NCI-H1694 treated with DMSO at 0.1 percent for 48 hours (cell line): ENCODE data around the gene ARHGEF28.

Experiments used
- DNase-seq: peaks from one replicate; lab custom pipeline; 2025; lab: John Stamatoyannopoulos, UW

ARHGEF28 gene

DNA sequence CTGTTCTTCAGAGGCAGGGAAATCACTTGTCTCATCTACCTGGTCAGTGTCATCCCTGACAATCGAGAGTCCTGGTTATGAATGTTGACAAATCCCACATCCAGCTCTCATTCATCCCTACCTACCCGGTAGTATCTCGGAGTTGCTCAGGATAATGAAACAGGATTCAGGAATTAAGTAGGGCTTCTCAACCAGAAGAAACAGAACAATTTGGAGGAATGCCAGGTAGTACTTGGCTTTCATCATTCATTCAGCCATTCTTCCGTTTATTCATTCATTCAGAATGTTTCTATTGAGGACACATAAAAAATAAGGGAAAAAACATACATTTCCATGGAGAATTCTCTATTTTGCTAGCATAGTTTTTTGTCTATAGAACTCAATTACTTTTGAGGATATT lies 195.0 kb downstream of the ARHGEF28 start:
- DNase-seq = no peak

DNA sequence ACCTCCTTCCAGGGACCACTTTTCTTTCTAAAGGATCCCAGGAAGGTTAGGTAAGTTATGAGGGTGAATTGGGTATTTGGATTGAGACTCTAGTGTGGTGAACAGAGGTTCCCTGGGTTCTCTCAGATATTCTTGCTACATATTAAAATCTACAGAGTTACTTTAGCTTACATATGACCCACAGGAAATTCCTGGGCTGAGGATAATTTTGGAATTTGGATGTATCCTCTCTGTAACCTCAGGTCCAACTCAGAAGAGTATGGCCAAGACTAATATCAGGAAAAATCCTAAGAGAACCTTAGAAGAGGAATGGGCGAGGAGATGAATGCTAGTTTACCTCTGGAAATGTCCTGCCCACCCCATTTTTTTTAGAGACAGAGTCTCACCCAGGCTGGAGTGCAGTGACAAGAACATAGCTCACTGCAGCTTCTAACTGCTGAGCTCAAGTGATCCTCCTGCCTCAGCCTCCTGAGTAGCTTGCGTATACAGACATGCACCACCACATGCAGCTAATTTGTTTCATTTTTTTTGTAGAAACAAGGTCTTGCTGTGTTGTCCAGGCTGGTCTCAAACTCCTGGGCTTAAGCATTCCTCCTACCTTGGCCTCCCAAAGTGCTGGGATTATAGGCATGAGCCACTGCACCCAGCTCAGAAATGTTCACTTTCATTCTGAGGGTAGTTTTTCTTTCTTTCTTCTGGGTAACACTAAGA lies 196.4 kb downstream of the ARHGEF28 start:
- no peak for DNase-seq

DNA sequence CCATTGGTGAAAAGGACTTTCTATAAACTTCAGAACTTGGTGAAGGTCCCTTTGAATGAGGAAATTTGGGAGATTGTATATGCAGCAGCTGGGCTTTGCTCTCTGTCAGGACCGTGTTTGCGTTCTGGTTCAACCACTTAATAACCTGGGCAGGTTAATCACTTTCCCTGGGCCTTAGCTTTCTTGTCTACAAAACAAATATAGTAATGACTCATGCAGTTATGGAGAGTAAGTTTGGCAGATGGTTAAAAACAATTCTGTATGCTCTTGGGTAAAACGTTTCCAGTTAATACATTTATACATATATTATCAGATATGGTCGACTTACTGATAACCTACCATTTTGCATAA lies 197.0 kb downstream of the ARHGEF28 start:
- no peak for DNase-seq

DNA sequence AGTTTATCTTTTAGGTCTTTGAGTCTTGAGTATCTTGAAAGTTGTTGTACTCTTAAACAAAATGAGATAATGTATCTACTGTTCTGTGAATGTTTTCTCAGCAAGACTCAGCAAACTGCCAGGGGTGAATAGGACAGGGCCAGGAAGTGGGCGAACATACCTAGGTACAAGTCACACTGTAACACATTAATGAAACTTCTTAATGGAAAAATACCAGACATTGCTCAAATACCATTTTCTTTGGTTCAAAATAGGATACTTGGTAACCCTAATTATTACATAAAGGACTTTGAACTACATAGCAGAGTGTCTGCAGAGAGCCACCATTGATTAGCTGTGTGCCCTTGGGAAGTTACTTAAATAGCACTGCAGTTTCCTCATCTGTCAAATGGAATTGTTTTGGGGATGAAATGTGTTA lies 197.5 kb downstream of the ARHGEF28 start:
- no peak for DNase-seq

DNA sequence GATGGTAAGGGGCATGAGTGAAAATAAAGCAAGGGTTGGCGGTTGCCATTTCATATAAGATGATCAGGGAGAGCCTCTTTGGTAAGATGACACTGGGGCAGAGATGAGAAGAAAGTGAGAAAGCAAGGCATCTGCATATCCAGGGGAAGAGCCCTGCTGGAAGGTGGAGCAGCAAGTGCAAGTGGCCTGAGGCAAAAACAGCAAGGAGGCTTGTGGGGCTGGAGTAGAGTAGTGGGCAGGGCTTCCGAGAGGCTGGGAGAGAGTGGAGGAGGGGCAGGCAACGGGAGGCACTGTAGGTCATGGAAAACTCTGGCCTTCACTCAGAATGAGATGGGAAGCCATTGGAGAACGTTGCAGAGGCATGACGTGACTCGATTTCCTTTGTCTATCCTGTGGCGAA lies 199.2 kb downstream of the ARHGEF28 start:
- DNase-seq = no peak

DNA sequence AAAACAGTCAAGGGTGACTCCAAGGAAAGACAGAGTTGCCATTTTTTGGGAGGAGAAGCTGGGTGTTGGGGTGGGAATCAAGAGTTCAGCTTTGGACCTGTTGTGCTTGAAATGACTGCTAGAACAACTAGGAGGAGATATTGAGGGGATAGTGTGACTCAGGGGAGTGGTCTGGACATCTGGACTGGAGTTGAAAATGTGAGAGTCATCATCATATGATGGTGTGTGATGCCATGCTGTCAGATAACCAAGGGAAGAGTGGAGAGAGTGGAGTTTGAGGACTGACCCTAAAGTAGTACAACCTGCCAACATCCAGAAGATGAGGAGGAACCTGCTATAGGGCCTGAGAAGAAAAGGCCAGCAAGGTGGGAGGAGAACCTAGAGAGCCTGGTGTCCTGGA lies 199.7 kb downstream of the ARHGEF28 start:
- no peak for DNase-seq

DNA sequence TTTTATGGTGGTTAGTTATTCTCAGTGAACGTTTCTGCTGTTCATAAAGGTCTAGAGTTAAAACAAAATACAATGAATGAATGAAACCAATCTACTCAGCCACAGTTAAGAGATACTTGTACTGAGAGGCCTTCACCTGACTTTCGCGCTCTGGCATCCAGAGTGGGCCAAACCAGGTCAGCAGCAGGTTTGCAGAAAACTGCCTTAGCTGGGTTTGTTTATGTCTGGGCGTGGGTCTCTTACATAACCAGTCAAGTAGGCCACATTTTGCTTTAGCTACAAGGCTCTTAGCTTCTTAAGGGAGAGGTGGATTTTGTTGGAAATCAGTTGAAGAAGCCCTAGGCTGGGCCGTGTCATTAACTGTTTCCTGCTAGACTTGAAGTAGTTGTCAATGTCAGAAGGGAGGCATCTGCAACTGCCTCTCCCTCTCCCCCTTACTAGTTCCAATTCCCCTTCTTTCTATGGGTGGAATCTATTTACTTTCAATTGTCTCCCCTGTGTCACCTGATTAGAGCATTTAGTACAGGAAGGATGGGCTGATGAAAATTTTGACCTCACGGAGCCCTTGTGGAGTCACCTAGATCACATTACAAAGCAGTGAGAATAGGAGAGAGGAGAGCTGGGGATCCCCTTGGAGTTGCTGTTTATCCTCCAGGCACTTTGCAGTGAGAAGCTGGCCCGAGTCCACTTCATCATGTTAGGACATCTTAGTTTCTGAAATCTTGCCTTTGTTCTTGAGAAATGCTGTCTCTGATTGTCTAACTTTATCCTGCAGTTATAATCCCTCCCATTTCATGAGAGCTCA lies 200.5 kb downstream of the ARHGEF28 start:
- DNase-seq = no peak

DNA sequence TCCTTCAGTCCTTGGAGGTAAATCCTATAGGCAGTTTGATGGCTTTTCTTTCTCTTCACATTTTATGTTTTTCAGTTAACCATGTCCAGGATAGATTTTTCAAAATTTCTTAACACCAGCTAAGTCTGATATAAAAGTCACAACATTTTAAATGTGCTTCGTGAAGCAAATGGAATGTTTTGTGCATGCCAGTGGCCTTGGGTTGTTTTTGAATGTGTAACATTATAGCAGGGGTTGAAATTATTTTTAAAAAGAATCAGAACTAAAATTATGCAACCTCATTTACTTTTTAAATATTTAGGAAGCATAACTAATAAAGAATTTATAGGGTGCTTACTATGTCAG lies 201.1 kb downstream of the ARHGEF28 start:
- no peak for DNase-seq

DNA sequence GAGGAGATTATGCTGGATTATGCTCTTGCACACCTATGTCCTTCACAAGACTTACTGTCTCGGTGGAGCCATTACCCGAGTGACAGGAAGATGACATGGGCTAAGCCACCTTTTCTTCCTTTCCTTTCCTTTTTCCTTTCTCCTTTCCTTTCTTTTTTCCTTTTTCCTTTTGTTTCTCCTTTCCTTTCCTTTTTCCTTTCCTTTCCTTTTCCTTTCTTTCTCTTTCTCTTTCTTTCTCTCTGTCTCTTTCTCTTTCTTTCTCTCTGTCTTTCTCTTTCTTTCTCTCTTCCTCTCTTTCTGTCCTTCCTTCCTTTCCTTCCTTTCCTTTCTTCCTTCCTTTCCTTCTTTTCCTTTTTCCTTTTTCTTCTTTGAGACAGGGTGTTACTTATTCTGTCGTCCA lies 202.5 kb downstream of the ARHGEF28 start:
- DNase-seq = no peak

DNA sequence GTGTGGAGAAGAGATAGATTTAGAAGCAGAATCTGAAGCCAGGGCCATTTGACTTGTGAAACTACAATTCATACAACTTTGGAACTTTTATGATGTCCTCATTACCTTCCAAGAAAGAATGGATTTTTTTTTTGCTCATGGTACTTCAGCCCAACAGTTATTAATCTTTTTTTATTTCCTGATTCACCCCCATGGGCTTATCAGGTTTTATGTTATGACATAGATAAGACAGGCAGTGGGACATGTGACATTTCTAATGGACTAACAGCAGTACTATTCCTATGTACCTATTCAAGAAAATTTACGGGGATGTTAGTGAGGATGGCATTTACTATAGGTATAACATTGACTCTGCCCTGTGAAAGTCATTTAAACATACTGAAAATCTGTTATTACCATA lies 204.7 kb downstream of the ARHGEF28 start:
- DNase-seq = no peak

DNA sequence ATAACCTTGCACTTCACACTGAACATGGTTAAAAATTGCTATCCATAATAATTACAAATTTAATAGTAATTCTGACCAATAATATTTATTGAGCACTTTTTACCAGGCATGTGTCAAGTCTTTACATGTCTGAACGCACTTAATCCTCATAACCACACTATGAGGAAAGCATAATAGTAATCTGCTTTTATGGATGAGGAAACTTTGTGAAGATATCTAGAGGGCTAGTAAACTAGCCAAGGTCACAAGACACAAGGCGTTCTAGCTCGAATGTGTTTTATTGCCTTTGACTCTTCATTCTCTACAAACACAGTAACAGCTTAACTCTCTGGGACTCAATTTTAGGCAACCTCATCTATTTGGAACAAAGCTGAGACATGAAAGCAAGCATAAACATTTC lies 205.1 kb downstream of the ARHGEF28 start:
- DNase-seq = no peak

DNA sequence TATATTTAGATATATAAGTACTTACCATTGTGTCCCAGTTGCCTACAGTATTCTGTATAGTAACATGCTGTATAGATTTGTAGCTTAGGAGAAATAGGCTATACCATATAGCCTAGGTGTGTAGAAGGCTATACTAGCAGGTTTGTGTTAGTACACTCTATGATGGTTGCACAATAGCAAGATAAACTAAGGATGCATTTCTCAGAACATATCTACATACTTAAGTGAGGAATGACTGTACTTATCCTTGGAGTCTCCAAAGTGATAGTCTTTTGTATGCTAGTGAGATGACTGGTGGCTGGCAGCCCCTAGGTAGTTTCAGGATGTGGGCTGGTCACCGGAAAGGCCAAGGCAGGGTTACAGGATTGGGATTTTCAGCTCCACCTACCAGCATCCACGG lies 208.7 kb downstream of the ARHGEF28 start:
- no peak for DNase-seq

DNA sequence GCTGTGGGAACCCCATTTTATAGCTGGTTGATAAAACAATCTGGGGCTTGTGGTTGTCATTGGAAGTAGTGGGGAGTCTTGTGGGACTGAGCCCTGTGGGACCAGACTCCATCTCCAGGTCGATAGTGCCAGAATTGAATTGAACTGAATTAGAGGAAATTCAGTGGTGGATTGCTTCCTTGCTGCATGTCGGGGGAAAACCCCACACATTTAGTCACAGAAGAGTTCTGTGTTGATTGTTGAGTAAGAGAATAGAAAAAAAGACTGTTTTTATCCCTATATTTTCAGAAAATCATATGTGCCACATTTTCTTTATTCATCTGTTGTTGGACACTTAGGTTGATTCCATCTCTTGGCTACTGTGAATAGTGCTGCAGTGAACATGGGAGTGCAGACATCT lies 209.7 kb downstream of the ARHGEF28 start:
- no peak for DNase-seq

DNA sequence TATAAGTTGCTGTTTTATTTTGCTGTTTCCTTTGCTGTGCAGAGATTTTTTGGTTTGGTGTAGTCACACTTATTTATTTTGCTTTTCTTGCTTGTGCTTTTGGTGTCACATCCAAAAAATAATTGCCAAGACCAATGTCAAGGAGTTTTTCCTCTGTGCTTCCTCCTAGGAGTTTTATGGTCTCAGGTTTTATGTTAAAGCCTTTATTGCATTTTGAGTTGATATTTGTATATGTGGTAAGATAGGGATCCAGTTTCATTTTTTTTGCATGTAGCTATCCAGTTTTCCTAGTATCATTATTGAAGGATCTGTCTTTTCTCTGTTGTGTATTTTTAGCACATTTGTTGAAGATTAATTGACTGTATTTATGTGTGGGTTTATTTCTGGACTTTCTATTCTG lies 210.6 kb downstream of the ARHGEF28 start:
- no peak for DNase-seq

DNA sequence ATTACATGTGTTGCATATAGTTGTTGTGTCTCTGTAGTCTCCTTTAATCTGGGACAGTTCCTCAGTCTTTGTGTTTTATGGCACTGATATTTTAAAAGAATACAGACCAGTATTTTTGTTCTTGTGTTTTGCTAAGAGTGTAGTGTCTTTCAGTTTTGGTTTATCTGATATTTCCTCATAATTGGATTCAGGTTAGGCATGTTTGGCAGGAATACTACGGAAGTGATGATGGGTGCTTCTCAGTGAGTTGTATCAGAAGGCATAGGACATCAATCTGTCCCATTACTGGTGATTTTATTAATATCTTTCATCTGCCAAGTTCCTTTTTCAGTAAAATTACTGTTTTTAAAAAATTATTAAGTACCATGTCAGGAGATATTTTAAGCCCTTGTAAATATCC lies 212.9 kb downstream of the ARHGEF28 start:
- DNase-seq = no peak

DNA sequence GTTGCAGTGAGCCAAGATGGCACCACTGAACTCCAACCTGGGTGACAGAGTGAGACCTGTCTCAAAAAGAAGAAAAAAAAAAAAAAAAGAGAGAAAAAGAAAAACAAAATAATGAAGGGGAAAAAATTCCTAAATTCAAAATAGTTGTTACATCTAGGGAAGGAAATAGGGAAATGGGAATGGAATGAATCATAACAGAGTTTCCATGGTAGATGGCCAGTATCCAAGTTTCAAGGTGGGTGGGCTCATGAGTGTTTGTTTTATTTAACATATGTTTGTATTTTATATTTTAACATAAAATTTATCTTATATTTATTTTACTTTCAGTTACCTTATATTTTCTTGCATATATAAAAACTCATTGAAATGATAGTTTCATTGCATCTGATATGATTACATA lies 215.6 kb downstream of the ARHGEF28 start:
- DNase-seq = no peak

DNA sequence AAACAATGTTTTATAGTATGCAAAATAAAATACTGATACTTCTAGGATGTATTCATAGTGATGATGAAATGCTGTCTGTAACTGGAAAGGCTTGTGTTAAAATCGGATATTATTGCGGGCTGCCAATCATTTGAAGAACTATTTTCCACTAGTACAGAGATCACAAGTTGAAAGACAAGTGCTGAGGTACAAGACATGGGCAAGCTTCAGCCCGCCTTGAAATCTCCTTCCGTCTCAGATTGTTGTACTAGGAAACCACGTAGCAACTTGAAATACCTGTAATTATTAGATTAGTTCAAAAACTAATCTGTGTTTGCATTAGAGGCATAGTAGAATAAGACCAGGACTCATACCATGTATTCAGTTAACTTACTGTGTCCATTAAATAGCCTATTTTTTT lies 218.2 kb downstream of the ARHGEF28 start:
- no peak for DNase-seq

DNA sequence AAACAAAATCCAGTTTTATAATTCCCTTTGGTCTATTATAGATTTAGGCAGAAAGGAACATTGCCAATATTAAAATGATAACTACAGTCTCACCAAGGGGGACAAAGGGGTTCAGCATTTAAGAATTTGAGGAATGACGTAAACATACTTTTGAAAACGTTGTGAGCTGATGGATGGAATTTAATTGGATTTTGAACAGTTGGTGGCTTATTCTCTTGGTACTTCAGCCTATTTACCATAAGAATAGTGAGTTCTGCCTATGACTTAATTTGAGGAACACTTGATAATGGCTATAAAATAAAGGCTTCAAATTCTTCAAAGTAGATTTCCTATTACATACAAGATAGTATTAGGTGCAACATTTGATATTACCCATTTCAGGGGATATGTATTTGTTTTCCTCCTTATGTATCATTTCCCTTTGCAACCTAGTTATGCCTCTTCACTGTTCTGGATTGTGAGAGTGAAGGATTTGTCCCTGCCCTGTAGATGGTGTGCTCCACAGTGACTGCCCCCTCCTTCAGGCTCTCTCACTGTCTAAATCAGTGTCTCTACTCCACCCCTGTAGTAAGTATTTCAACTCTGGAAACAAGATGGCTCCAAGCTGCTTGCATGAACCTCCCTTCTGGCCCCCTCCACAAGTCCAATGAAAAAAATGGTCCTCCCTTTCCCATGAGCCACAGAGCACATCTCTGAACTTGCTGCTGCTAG lies 225.6 kb downstream of the ARHGEF28 start:
- DNase-seq = no peak

DNA sequence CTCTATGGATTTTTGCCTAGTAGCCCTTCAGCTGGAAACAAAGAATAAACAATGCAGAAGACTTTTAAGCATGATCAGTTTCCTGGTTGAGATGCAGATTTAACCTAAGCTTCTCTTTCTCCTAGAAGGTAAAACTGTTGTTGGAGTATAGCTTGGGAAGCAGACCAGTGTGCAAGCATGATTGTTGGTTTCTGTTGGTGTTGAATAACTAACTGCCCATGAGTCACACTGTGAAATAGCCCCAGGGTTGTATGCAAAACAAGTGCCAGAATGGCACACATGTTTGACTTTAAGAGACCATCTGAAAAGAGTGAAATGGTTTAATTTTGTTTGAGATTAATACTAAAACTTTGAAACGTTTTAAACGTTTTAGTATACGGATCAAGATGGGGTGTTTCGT lies 227.1 kb downstream of the ARHGEF28 start:
- DNase-seq = no peak

DNA sequence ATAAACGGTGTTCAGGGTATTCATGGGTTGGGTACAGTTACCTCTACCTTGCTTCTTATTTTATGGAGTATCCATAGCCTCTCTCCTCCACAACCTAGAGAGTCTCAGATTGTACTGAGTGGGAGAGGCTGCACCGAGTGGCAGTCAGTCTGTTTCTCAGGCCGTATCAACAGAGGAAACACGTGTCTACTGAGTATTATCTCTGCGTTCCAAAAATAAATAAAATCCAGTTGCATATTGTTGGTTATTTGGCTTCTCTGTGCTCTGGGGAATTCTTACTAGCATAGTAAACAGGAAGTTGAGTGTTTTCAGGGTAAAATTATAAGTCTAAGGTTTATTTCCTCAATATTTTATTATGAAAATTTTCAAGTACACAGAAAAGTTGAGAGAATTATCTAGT lies 231.0 kb downstream of the ARHGEF28 start:
- no peak for DNase-seq

DNA sequence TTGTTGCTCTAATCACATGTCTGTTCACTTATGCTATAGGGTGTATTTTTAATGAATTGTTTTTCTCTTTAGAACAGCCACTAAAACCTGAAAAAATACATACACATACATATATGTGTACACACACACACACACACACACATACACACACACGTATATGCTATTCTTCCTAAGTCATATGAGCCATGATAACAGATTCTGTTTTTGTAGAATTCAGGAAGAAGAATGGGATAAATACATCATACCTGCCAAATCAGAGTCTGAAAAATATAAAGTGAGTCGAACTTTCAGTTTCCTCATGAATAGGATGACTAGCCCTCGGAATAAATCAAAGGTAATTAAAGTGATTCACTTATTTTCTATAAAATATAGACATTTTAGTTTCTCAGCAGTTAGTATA lies 231.4 kb downstream of the ARHGEF28 start:
- no peak for DNase-seq

DNA sequence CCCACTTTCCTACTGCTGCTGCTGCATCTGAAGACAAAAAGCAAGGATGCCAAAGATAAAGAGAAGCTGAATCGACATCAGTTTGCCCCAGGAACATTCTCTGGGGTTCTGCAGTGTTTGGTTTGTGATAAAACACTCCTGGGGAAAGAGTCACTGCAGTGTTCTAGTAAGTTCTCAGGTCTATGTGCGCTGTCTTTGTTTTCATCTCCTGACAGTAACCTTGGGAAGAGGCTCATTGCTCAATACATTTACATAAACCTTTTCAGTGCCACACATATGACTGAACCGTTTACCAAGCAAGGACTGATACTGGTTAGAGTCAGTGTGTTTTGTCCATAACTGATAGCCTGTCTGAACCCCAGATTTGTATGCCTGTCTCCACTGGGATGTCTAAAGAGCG lies 232.1 kb downstream of the ARHGEF28 start:
- no peak for DNase-seq

DNA sequence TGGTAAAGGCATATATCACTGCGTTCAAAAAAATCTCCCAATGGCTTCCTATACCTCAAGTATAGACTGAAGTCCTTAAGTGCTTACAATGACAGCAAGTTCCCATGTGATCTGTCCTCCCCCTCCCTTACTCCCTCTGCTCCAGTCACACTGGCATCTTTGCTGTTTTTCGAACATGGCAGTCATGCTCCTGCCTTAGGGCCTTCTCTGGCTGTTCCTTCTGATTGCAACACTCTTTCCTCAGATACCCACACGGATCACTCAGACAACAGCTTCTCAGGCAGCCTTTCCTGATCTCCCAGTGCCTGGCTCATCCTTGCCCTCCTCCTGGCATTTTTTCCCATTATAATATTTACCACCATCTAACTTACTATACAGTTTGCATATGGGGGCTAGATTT lies 232.8 kb downstream of the ARHGEF28 start:
- DNase-seq = no peak
